ENCODE results near the gene ENDOV.
A peak's percentile ranks its signal among the peaks of the same experiment; 100 is the strongest.

Gene ENDOV

GRCh38 chr17:80447790-80448189 is 32.8 kb downstream of the ENDOV start:
- no peak for DNase-seq

- no peak for DNase-seq
These were observed 34.4 kb downstream of the ENDOV start for GRCh38 chr17:80449194-80449929.

- peak in 16 of 58 donors; percentile 15 to 73 (median 48) for DNase-seq
These were observed 35.1 kb downstream of the ENDOV start for GRCh38 chr17:80449930-80450576.

GRCh38 chr17:80451104-80451775 is 36.3 kb downstream of the ENDOV start:
- DNase-seq: no peak

- peak in 3 of 58 donors; percentile 28 to 45 (median 37) for DNase-seq
These were observed 37.4 kb downstream of the ENDOV start for GRCh38 chr17:80452173-80452915.

GRCh38 chr17:80453126-80453997 is 38.4 kb downstream of the ENDOV start:
- DNase-seq: no peak

GRCh38 chr17:80453998-80454556 is 39.1 kb downstream of the ENDOV start:
- no peak for DNase-seq

- DNase-seq: peak; percentile 56 to 98 (median 94)
These were observed 39.8 kb downstream of the ENDOV start for GRCh38 chr17:80454557-80455335.

- peak in 4 of 58 donors; percentile 37 to 68 (median 59) for DNase-seq
These were observed 40.4 kb downstream of the ENDOV start for GRCh38 chr17:80455336-80455710.

- no peak for DNase-seq
These were observed 40.8 kb downstream of the ENDOV start for GRCh38 chr17:80455784-80456183.

GRCh38 chr17:80456465-80457235 is 41.7 kb downstream of the ENDOV start:
- peak in 1 of 58 donors; percentile 33 for DNase-seq

- DNase-seq: no peak
These were observed 42.4 kb downstream of the ENDOV start for GRCh38 chr17:80457236-80457856.

GRCh38 chr17:80458016-80458415 is 43.0 kb downstream of the ENDOV start:
- no peak for DNase-seq

GRCh38 chr17:80459234-80459633 is 44.3 kb downstream of the ENDOV start:
- DNase-seq: no peak

GRCh38 chr17:80460429-80460834 is 45.5 kb downstream of the ENDOV start:
- DNase-seq: peak in 7 of 58 donors; percentile 9 to 53 (median 34)

- DNase-seq: peak in 3 of 58 donors; percentile 20 to 47 (median 27)
These were observed 46.7 kb downstream of the ENDOV start for GRCh38 chr17:80461528-80462160.

GRCh38 chr17:80463784-80464400 is 48.9 kb downstream of the ENDOV start:
- no peak for DNase-seq
